Measurements from ENCODE around the gene GPR25.
A peak's percentile ranks its signal among the peaks of the same experiment; 100 is the strongest.

GPR25 gene

GRCh38 chr1:200873116-200873670 lies 412 bp downstream of the GPR25 start:
- DNase-seq (ENCODE audit: low spot score) (no peak), FAIRE-seq (no peak)

- DNase-seq (ENCODE audit: low spot score) = no peak
- no peak for FAIRE-seq
These were observed 1.1 kb downstream of the GPR25 start for GRCh38 chr1:200873671-200874397.

- no peak for FAIRE-seq
- DNase-seq (ENCODE audit: low spot score) = no peak
These were observed 1.9 kb downstream of the GPR25 start for GRCh38 chr1:200874694-200875093.

- DNase-seq (ENCODE audit: low spot score) (no peak), FAIRE-seq (no peak)
These were observed 2.6 kb downstream of the GPR25 start for GRCh38 chr1:200875416-200875815.

GRCh38 chr1:200877010-200877409 lies 4.2 kb downstream of the GPR25 start:
- no peak for DNase-seq (ENCODE audit: low spot score)
- FAIRE-seq = no peak

- FAIRE-seq (no peak), DNase-seq (ENCODE audit: low spot score) (no peak)
These were observed 5.2 kb downstream of the GPR25 start for GRCh38 chr1:200877839-200878551.

- FAIRE-seq = no peak
These were observed 7.4 kb downstream of the GPR25 start for GRCh38 chr1:200880212-200880611.

GRCh38 chr1:200883118-200883517 lies 10.3 kb downstream of the GPR25 start:
- DNase-seq (ENCODE audit: low spot score) = no peak

More at GRCh38 chr1:200880212-200880611, 7.4 kb downstream of the GPR25 start:
- DNase-seq (ENCODE audit: low spot score) = no peak

GRCh38 chr1:200885623-200886402 lies 13.0 kb downstream of the GPR25 start:
- FAIRE-seq (no peak), DNase-seq (ENCODE audit: low spot score) (no peak)

More at GRCh38 chr1:200883118-200883517, 10.3 kb downstream of the GPR25 start:
- no peak for FAIRE-seq

GRCh38 chr1:200886594-200886993 lies 13.8 kb downstream of the GPR25 start:
- DNase-seq (ENCODE audit: low spot score) (no peak), FAIRE-seq (no peak)

GRCh38 chr1:200887036-200887435 lies 14.3 kb downstream of the GPR25 start:
- DNase-seq (ENCODE audit: low spot score) = no peak
- no peak for FAIRE-seq

GRCh38 chr1:200887772-200888348 lies 15.1 kb downstream of the GPR25 start:
- no peak for DNase-seq (ENCODE audit: low spot score)
- no peak for FAIRE-seq

- FAIRE-seq (no peak), DNase-seq (ENCODE audit: low spot score) (peak; percentile 75)
These were observed 15.6 kb downstream of the GPR25 start for GRCh38 chr1:200888349-200888838.

- DNase-seq (ENCODE audit: low spot score) (no peak), FAIRE-seq (no peak)
These were observed 16.8 kb downstream of the GPR25 start for GRCh38 chr1:200889571-200889970.

- FAIRE-seq (no peak), DNase-seq (ENCODE audit: low spot score) (no peak)
These were observed 17.2 kb downstream of the GPR25 start for GRCh38 chr1:200890027-200890426.

- no peak for FAIRE-seq
- peak; percentile 44 for DNase-seq (ENCODE audit: low spot score)
These were observed 18.3 kb downstream of the GPR25 start for GRCh38 chr1:200890818-200891773.

GRCh38 chr1:200891774-200892157 lies 19.0 kb downstream of the GPR25 start:
- FAIRE-seq = no peak
- DNase-seq (ENCODE audit: low spot score) = no peak

- FAIRE-seq (no peak), DNase-seq (ENCODE audit: low spot score) (no peak)
These were observed 19.8 kb downstream of the GPR25 start for GRCh38 chr1:200892546-200892945.

GRCh38 chr1:200892958-200893357 lies 20.2 kb downstream of the GPR25 start:
- no peak for FAIRE-seq

GRCh38 chr1:200893411-200893901 lies 20.7 kb downstream of the GPR25 start:
- no peak for DNase-seq (ENCODE audit: low spot score)
- FAIRE-seq = no peak

More at GRCh38 chr1:200892958-200893357, 20.2 kb downstream of the GPR25 start:
- DNase-seq (ENCODE audit: low spot score) = no peak

All from RCC 7860 (cell line).